Upper lobe of right lung (tissue), 1 donor: ENCODE results near the gene PRR33. TPM values are rescaled to one million over a fixed set of nuclear protein-coding genes. Genes with fewer than 3 reads are reported as not detected.
A peak's percentile ranks its signal among the peaks of the same experiment; 100 is the strongest.

Experiments used
- ATAC-seq: fragments of 200-7000 bp; cut with Tn5 transposase; one replicate; pipeline ENCODE4 v1.9.1; 2020; ENCODE audit warnings: mild to moderate bottlenecking, moderate library complexity
- DNase-seq: peaks from one replicate; pipeline ENCODE4 v3.0.0-alpha.2; 2020
- H3K27ac ChIP-seq: fragments of 200-600 bp; one replicate; pipeline ENCODE4 v1.8.0; 2022
- H3K27me3 ChIP-seq: fragments of 200-600 bp; one replicate; pipeline ENCODE4 v1.8.0; 2022; ENCODE audit warnings: mild to moderate bottlenecking
- H3K36me3 ChIP-seq: fragments of 200-600 bp; one replicate; pipeline ENCODE4 v1.8.0; 2022
- H3K4me1 ChIP-seq: fragments of 200-600 bp; one replicate; pipeline ENCODE4 v1.8.0; 2022
- H3K4me3 ChIP-seq: fragments of 200-600 bp; one replicate; pipeline ENCODE4 v1.8.0; 2022; ENCODE audit warnings: mild to moderate bottlenecking
- H3K9me3 ChIP-seq: fragments of 200-600 bp; one replicate; pipeline ENCODE4 v1.8.0; 2022
- intact Hi-C: fragments of 100-400 bp; cut with DNase I; formaldehyde crosslinking; loops from one replicate; pipeline ENCODE4 v1.11.0; 2022
- total RNA-seq: library from RNA; stranded (reverse); fragmentation: NEBNext Ultra II Directional; extraction: Animal tissue kit (Norgen Biotek cat#: 25700); gene quantifications from one replicate; pipeline ENCODE4 v1.2.1, GENCODE V29; 2021
- TF ChIP-seq, protein P1 (sequence below): fragments of 200-600 bp; IDR thresholded peaks from one replicate; pipeline ENCODE4 v1.8.0; 2022; ENCODE audit warnings: antibody characterized with exemption
- donor health status: DM: no; HTN: yes; CAD: no; lungs with severe emphysema.

Gene PRR33
- total RNA-seq, 1 donor from 2014 or later = not detected

DNA sequence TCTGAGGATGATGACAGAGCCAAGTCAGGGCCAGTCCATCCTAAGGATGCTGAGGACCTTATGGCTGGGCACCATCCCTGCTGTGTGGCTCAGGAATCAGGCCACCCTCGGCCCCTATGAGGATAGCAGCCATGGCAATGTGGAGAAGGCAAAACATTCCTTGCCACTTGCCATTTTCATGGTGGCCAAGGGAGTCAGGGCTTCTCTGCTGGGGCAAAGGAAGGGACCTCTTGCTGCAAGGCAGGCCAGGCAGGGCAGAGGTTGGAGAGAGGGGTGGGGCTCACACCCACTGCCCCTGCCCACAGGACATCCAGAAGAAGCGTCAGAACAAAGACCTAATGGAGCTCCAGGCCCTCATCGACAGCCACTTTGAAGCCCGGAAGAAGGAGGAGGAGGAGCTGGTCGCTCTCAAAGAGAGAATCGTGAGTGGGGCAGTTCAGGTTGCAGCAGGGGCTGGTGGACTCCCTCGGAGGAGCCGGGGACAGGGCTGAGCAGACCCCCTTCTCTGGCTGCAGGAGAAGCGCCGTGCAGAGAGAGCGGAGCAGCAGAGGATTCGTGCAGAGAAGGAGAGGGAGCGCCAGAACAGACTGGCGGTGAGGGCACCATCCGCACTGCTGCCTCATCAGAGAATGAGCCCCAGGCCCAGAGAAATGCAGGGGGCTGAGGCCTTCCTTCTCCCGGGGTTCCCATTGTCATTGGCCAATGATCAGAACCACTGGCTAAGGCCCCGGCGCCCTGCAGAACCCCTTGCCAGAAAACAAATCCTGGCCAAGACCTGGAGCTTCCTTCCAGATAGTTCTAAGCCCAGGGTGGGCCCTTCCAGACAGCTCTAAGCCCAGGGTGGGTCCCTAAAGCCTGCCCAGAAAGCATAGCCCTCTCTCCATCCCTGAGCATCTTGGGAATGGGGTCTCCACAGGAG, 42.0 kb upstream of the PRR33 start:
- DNase-seq = no peak
- intact Hi-C loops = no loop called here
- TF ChIP-seq, protein P1, sequence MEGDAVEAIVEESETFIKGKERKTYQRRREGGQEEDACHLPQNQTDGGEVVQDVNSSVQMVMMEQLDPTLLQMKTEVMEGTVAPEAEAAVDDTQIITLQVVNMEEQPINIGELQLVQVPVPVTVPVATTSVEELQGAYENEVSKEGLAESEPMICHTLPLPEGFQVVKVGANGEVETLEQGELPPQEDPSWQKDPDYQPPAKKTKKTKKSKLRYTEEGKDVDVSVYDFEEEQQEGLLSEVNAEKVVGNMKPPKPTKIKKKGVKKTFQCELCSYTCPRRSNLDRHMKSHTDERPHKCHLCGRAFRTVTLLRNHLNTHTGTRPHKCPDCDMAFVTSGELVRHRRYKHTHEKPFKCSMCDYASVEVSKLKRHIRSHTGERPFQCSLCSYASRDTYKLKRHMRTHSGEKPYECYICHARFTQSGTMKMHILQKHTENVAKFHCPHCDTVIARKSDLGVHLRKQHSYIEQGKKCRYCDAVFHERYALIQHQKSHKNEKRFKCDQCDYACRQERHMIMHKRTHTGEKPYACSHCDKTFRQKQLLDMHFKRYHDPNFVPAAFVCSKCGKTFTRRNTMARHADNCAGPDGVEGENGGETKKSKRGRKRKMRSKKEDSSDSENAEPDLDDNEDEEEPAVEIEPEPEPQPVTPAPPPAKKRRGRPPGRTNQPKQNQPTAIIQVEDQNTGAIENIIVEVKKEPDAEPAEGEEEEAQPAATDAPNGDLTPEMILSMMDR = no peak

DNA sequence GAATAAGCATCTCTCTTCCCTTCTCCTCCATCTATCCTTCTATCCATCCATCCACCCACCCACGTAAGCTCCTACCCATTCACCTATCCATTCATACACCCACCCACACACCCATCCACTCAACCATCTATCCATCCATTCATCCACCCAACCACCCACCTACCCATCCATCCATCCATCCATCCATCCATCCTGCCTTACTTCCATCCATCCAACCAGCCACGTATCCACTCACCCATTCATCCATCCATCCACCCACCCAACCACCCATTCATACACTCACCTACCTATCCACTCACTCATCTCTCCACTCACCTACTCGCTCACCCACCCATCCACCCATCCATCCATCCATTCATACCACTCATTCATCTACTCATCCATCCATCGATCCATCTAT, 41.0 kb upstream of the PRR33 start:
- TF ChIP-seq, protein P1 = no peak

More for the DNA sequence above, 42.0 kb upstream of the PRR33 start:
- Histone ChIP-seq H3K4me1 (no peaks in the 10 kb centered on the region), H3K36me3 (no peaks in the 10 kb centered on the region), H3K9me3 (no peaks in the 10 kb centered on the region), H3K27ac (no peak overlapping the region), H3K4me3 (no peak overlapping the region), H3K27me3 (no peaks in the 10 kb centered on the region)
- ATAC-seq = no peak

DNA sequence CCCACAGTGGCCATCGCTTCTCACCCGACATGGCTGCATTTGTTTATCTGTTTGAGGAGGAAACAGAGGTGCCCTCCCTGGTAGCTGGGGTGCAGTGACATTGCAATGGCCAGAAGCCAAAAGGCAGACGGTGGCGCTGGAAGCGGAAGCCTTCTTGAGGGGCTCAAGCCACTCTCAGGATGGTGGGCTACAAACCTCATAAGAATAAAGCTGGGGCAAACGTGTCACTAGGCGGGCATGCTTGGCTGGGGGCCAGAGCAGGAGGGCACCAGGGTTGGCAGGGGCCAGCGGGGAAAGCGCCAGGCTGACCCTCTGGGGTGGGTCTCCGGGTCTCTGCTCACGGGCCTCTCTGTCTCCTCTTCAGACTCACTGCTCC, 40.4 kb upstream of the PRR33 start:
- H3K36me3 ChIP-seq = no peaks in the 10 kb centered on the region
- H3K4me3 ChIP-seq = no peak overlapping the region
- H3K27me3 ChIP-seq = no peaks in the 10 kb centered on the region
- ATAC-seq = no peak
- no peak for DNase-seq
- intact Hi-C loops = no loop called here
- no peak overlapping the region for H3K27ac ChIP-seq
- H3K4me1 ChIP-seq = no peaks in the 10 kb centered on the region
- H3K9me3 ChIP-seq = no peaks in the 10 kb centered on the region
- TF ChIP-seq, protein P1 = no peak

More for the DNA sequence above, 41.0 kb upstream of the PRR33 start:
- DNase-seq = no peak
- Histone ChIP-seq H3K9me3 (no peaks in the 10 kb centered on the region), H3K4me1 (no peaks in the 10 kb centered on the region), H3K27me3 (no peaks in the 10 kb centered on the region), H3K4me3 (no peak overlapping the region), H3K36me3 (no peaks in the 10 kb centered on the region), H3K27ac (no peak overlapping the region)
- no peak for ATAC-seq
- intact Hi-C loops = no loop called here

DNA sequence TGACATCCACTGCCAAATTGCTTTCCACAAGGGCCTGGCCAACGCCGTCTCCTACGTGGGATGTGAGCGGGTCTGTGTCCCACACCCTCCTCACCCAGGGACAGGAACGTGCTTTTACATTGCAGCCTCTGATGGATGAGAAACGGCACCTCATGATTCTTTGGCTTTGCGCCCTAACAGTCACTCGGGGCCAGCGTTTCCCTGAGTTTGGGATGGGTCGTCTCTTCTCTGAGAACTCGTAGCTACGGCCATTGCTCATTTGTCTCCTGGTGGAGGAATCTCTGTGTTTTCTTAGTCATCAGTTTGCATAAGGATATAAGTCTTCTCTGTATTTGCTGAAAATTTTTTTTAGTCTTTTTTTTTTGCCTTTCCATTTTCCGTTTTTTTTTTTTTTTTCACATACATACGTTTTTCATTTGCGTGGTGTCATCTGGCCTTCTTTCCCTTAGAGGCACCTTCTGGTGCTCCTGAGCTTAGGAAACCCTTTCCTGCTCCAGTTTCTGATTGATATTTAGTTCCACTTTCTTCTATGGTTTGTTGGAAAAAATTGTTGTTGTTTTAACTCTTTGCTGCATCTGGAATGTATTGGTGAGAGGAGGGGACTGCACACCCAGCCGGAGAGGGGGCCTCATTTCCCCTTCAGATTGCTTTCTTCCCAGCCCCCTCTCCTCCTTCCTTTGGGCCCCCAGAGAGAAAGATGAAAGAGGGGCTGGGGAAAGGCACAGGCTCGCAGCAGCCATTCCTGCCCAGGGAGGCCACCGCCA, 39.8 kb upstream of the PRR33 start:
- Histone ChIP-seq H3K4me3 (no peak overlapping the region), H3K4me1 (no peaks in the 10 kb centered on the region), H3K27me3 (no peaks in the 10 kb centered on the region), H3K9me3 (no peaks in the 10 kb centered on the region), H3K27ac (no peak overlapping the region), H3K36me3 (no peaks in the 10 kb centered on the region)
- ATAC-seq = no peak
- TF ChIP-seq, protein P1 = no peak
- intact Hi-C loops = no loop called here
- peak; percentile 43 for DNase-seq

DNA sequence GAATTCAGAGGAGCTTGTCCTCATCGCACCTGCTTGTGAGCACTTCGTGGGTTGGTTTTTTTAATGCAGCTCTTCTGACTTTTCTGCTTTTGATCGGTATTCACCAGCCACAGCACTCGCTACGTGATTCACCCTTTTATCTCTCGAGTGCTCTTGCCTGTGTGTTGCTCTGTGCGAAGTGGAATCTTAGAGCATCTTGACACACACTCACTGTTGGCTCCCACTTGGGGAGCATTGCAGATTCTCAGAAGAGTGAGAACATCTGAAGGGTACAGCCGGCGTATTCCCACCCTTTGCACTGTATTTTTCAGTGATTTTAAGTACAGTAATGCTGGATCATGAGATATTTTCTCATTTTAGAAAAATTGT, 38.8 kb upstream of the PRR33 start:
- H3K36me3 ChIP-seq = no peaks in the 10 kb centered on the region
- TF ChIP-seq, protein P1 = no peak
- no peak for ATAC-seq
- no peaks in the 10 kb centered on the region for H3K4me1 ChIP-seq
- H3K9me3 ChIP-seq = no peaks in the 10 kb centered on the region
- no peaks in the 10 kb centered on the region for H3K27me3 ChIP-seq
- no peak for DNase-seq
- H3K4me3 ChIP-seq = no peak overlapping the region
- intact Hi-C loops = no loop called here
- no peak overlapping the region for H3K27ac ChIP-seq
